ENCODE results near the gene CNOT4. TPM values are rescaled to one million over a fixed set of nuclear protein-coding genes. Genes with fewer than 3 reads are reported as not detected.

Gene CNOT4
- total and polyA plus RNA-seq, 2 of the 8 experiments (the other 6 are each of a cell fraction or from before 2014, with no cell fraction given) = 10.9 to 25.8 TPM

DNA sequence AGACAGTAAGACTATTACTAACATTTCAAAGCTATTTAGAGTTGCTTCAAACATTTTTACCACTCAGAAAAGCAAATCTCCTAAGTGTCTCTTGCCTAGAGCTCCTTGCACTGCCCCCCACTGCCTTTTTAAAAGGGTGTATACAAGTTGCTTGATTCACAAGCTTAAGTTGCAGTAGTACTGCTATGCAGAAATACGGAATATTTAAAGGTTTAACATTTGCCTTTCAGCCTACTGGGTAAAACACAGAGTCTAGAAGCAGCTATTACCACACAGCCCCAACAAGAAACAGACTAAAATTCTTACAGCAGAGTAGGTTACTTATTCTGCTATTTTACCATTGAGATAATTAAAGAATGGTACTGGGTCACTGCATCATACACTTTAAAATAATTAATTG is 128.5 kb downstream of the CNOT4 start:
- Histone ChIP-seq H3K27me3 (replicated peaks in 1 of 4; ENCODE audit: control insufficient read depth in 3 of 4, extremely low read depth in 1 of 4, insufficient read depth in 3 of 4, low read length in 3 of 4) (no peaks in the 10 kb centered on the region), H2BK120ac (replicated peaks; ENCODE audit: low read depth, low read length) (no peak overlapping the region), H3K79me2 (ENCODE audit: control insufficient read depth in 1 of 2, insufficient read depth in 2 of 2, low read length in 2 of 2) (no peaks in the 10 kb centered on the region), H3K23me2 (ENCODE audit: low read depth, low read length) (no peaks in the 10 kb centered on the region), H2AFZ (ENCODE audit: low read length) (no peak overlapping the region), H4K5ac (ENCODE audit: insufficient read length, low read depth, low read length) (no peak overlapping the region), H3K79me1 (ENCODE audit: low read depth, low read length) (no peaks in the 10 kb centered on the region), H2BK5ac (ENCODE audit: low read depth, low read length) (no peak overlapping the region), H3K56ac (replicated peaks; ENCODE audit: insufficient read length, low read depth, low read length) (no peak overlapping the region), H2BK20ac (ENCODE audit: low read length) (no peak overlapping the region), H3K4me3 (ENCODE audit: extremely low read depth in 1 of 4, insufficient read depth in 2 of 4, low read depth in 3 of 4, low read length in 4 of 4) (no peak overlapping the region), H2AK5ac (ENCODE audit: low read depth, low read length) (no peak overlapping the region), H4K8ac (ENCODE audit: extremely low read depth, insufficient read depth, low read length) (no peak overlapping the region), H3K27ac (ENCODE audit: low read depth, low read length) (no peak overlapping the region), H4K20me1 (replicated peaks in 1 of 2; ENCODE audit: control insufficient read depth in 1 of 2, insufficient read depth in 2 of 2, low read length in 2 of 2) (no peaks in the 10 kb centered on the region), H2BK12ac (ENCODE audit: low read depth, low read length) (no peak overlapping the region), H3K9me3 (ENCODE audit: insufficient read depth in 2 of 2, low read depth in 1 of 2, low read length in 1 of 2) (no peaks in the 10 kb centered on the region), H3K4me2 (ENCODE audit: insufficient read depth in 1 of 2, low read depth in 2 of 2, low read length in 2 of 2) (no peak overlapping the region), H3K36me3 (ENCODE audit: control insufficient read depth in 2 of 4, insufficient read depth in 4 of 4, low read length in 3 of 4) (no peaks in the 10 kb centered on the region), H2BK15ac (ENCODE audit: low read length) (no peak overlapping the region), H3K9ac (replicated peaks in 1 of 4; ENCODE audit: extremely low read depth in 1 of 4, low read depth in 3 of 4, low read length in 3 of 4) (no peak overlapping the region), H4K91ac (replicated peaks; ENCODE audit: insufficient read length, low read length) (no peak overlapping the region), H3K4ac (replicated peaks; ENCODE audit: insufficient read length, low read depth, low read length) (no peak overlapping the region), H3K14ac (ENCODE audit: insufficient read length) (no peak overlapping the region), H3K18ac (ENCODE audit: extremely low read depth, low read length) (no peak overlapping the region), H3K23ac (ENCODE audit: insufficient read length) (no peak overlapping the region), H3K4me1 (replicated peaks in 1 of 4; ENCODE audit: control insufficient read depth in 3 of 4, insufficient read depth in 4 of 4, low read length in 3 of 4) (no peaks in the 10 kb centered on the region; a peak in 1 of 7 replicates)
- POLR2A ChIA-PET (ENCODE audit: partially characterized antibody) = no interaction called here
- DNase-seq (ENCODE audit: low read depth in 1 of 2, low spot score in 2 of 2) = no peak
- 71% methylated on average over 1 of the region's 1 CpG; no CpG with 5 or more reads in 1 of the 2 experiments for WGBS, 2 experiments (ENCODE audit: extremely low coverage in 1 of 2, insufficient coverage in 1 of 2, insufficient read length in 1 of 2, insufficient replicate concordance in 2 of 2, low coverage in 1 of 2, low lambda C conversion rate in 2 of 2, missing lambda C conversion rate in 1 of 2)
- CTCF ChIA-PET (ENCODE audit: partially characterized antibody) = interaction anchor here (0.5 to 2.9 kb wide), 7 partner anchors 19 to 1778 kb away, joined by 3 to 15 read pairs (median 5); no protein-coding TSS in a partner anchor
- no peak for FAIRE-seq
- no peak for TF ChIP-seq BRCA1 (IDR thresholded peaks at IDR 0.05; ENCODE audit: low read depth, low read length)
- TF ChIP-seq KDM5A (IDR thresholded peaks at IDR 0.05; ENCODE audit: low read length) = no peak
- no peak for TF ChIP-seq PHF8 (conservative IDR thresholded peaks at IDR 0.05; ENCODE audit: low read depth, low read length)
- TF ChIP-seq CHD2 (IDR thresholded peaks at IDR 0.05; ENCODE audit: low read length) = no peak
- TF ChIP-seq HDAC2 (IDR thresholded peaks at IDR 0.05; ENCODE audit: borderline replicate concordance in 1 of 2, low read depth in 2 of 2, low read length in 2 of 2) = no peak
- no peak for TF ChIP-seq RAD21 (IDR thresholded peaks at IDR 0.05 in 1 of 2, conservative IDR thresholded peaks at IDR 0.05 in 1 of 2; ENCODE audit: low read depth in 2 of 2, low read length in 2 of 2)
- TF ChIP-seq EGR1 (IDR thresholded peaks at IDR 0.05; ENCODE audit: borderline replicate concordance, low read depth, low read length) = no peak
- no peak for TF ChIP-seq RBBP5 (IDR thresholded peaks at IDR 0.05; ENCODE audit: borderline replicate concordance, low read depth, low read length)
- TF ChIP-seq SP4 (IDR thresholded peaks at IDR 0.05; ENCODE audit: low read length) = no peak
- no peak for TF ChIP-seq BACH1 (IDR thresholded peaks at IDR 0.05; ENCODE audit: low read length)
- TF ChIP-seq SP2 (IDR thresholded peaks at IDR 0.05; ENCODE audit: low read length) = no peak
- no peak for TF ChIP-seq TEAD4 (IDR thresholded peaks at IDR 0.05; ENCODE audit: low read depth, low read length)
- no peak for TF ChIP-seq JUND (IDR thresholded peaks at IDR 0.05; ENCODE audit: low read length)
